K562 (cell line): Measurements from ENCODE around the gene RHOBTB3. TPM values are rescaled to one million over a fixed set of nuclear protein-coding genes. Genes with fewer than 3 reads are reported as not detected.
A peak's percentile ranks its signal among the peaks of the same experiment; 100 is the strongest.

ENCODE experiments used
- CREBBP ChIP-seq: IDR thresholded peaks from one replicate; pipeline ENCODE4 v1.6.1; 2012; ENCODE audit warnings: low read depth, mild to moderate bottlenecking, control low read depth, inconsistent platforms, low read length
- DACH1 ChIP-seq: fragments of 450-650 bp; IDR thresholded peaks from 2 replicates; pipeline ENCODE4 v1.6.1; 2018; ENCODE audit not compliant: partially characterized antibody
- DLX4 ChIP-seq: fragments of 250-450 bp; sonication (Bioruptor Pico); IDR thresholded peaks from 2 replicates; pipeline ENCODE4 v1.6.1; 2021; ENCODE audit warnings: mild to moderate bottlenecking
- E2F4 ChIP-seq: sonication (generic); formaldehyde crosslinking; IDR thresholded peaks from 2 replicates; pipeline ENCODE4 v1.8.0; 2022; ENCODE audit warnings: mild to moderate bottlenecking, low read depth, missing genetic modification reagents
- EHMT2 ChIP-seq: fragments of 450-650 bp; IDR thresholded peaks from 2 replicates; pipeline ENCODE4 v1.6.1; 2018; ENCODE audit warnings: antibody characterized with exemption
- HDAC2 ChIP-seq: fragments of 450-650 bp; IDR thresholded peaks from 2 replicates; pipeline ENCODE4 v1.6.1; 2016; ENCODE audit warnings: mild to moderate bottlenecking
- HMGXB4 ChIP-seq: sonication (generic); formaldehyde crosslinking; IDR thresholded peaks from 2 replicates; pipeline ENCODE4 v1.8.1; 2023; ENCODE audit warnings: mild to moderate bottlenecking, missing genetic modification reagents
- MYNN ChIP-seq, 2 experiments: sonication (generic); formaldehyde crosslinking in 1 of 2; IDR thresholded peaks; 2 replicates each; pipeline versions ENCODE4 v1.5.0 to v1.6.1; 2016 to 2020; ENCODE audit warnings: antibody characterized with exemption in 1 of 2, missing genetic modification reagents in 1 of 2
- PATZ1 ChIP-seq: fragments of 250-450 bp; sonication (Bioruptor Pico); IDR thresholded peaks from 2 replicates; pipeline ENCODE4 v1.5.0; 2020; ENCODE audit warnings: mild to moderate bottlenecking, borderline replicate concordance
- POLR2AphosphoS5 ChIP-seq: IDR thresholded peaks from 2 replicates; pipeline ENCODE4 v1.6.1; 2011; ENCODE audit warnings: mild to moderate bottlenecking, low read depth, low read length, moderate library complexity; ENCODE audit not compliant: control insufficient read depth, insufficient read depth
- PTRF ChIP-seq: fragments of 450-650 bp; IDR thresholded peaks from 2 replicates; pipeline ENCODE4 v1.6.1; 2016; ENCODE audit warnings: mild to moderate bottlenecking, missing genetic modification characterization, missing compliant biosample characterization
- SAFB ChIP-seq: fragments of 200-400 bp; formaldehyde crosslinking; IDR thresholded peaks from 2 replicates; pipeline ENCODE4 v1.6.1; 2017; ENCODE audit warnings: low read depth, low read length, borderline replicate concordance
- SRF ChIP-seq, 2 experiments: fragments of 250-450, 450-650 bp in 1 of 2; sonication (Bioruptor Pico) in 1 of 2; sonication (generic) in 1 of 2; formaldehyde crosslinking; IDR thresholded peaks; 2 replicates each; pipeline versions ENCODE4 v1.5.0 to v1.5.1; 2020 to 2022; ENCODE audit warnings: mild to moderate bottlenecking in 1 of 2, missing genetic modification reagents in 1 of 2
- TAL1 ChIP-seq: fragments of 450-650 bp; IDR thresholded peaks from 2 replicates; pipeline ENCODE4 v1.6.1; 2016; ENCODE audit warnings: mild to moderate bottlenecking
- TCF3 ChIP-seq: sonication (generic); formaldehyde crosslinking; IDR thresholded peaks from 2 replicates; pipeline ENCODE4 v1.4.0; 2020; ENCODE audit warnings: mild to moderate bottlenecking, missing genetic modification reagents
- TSC22D4 ChIP-seq: fragments of 450-650 bp; IDR thresholded peaks from 2 replicates; pipeline ENCODE4 v1.6.1; 2016; ENCODE audit warnings: missing genetic modification characterization, missing biosample characterization, control low read depth
- ZNF398 ChIP-seq: fragments of 250-450 bp; sonication (Bioruptor Pico); IDR thresholded peaks from 2 replicates; pipeline ENCODE4 v1.8.0; 2021; ENCODE audit warnings: moderate library complexity, mild to moderate bottlenecking, inconsistent platforms
- ZNF584 ChIP-seq: fragments of 200-800 bp; sonication (Bioruptor generic); IDR thresholded peaks from 2 replicates; pipeline ENCODE4 v1.6.1; 2016; ENCODE audit warnings: low read depth, mild to moderate bottlenecking, missing genetic modification characterization, missing compliant biosample characterization
- ZNF766 ChIP-seq: fragments of 200-800 bp; sonication (Bioruptor generic); conservative IDR thresholded peaks from 2 replicates; pipeline ENCODE4 v1.6.1; 2016; ENCODE audit warnings: missing genetic modification characterization, missing compliant biosample characterization
- ZSCAN29 ChIP-seq: fragments of 450-650 bp; IDR thresholded peaks from 2 replicates; pipeline ENCODE4 v1.6.1; 2017
- polyA plus RNA-seq, 8 experiments: library from polyadenylated mRNA; depleted of rRNA in 4 of 8; stranded (reverse) in 5 of 8; unstranded in 3 of 8; fragments of >200 nt; fragmentation: Nextera tagmentation in 2 of 8; fragmentation: Illumina TruSeq in 1 of 8; extraction: Ambion mirVana in 2 of 8; extraction: Trizol in 1 of 8; gene quantifications; 2 replicates each; pipeline versions ENCODE4 v1.2.1 to v1.2.3, GENCODE V29; 2011 to 2014; ENCODE audit warnings: inconsistent platforms in 1 of 8, missing spikeins in 1 of 8
- total RNA-seq, 7 experiments: library from RNA; depleted of rRNA in 6 of 7; stranded (reverse); fragments of >200 nt in 6 of 7; fragmentation: Illumina TruSeq in 2 of 7; extraction: Trizol in 2 of 7; gene quantifications; 2 replicates each; pipeline versions ENCODE4 v1.2.1 to v1.2.3, GENCODE V29; 2011 to 2021; ENCODE audit warnings: low replicate concordance in 1 of 7

The RHOBTB3 gene
- total and polyA plus RNA-seq, 9 of the 15 experiments (the other 6 are each of a cell fraction or from before 2014, with no cell fraction given): 39.7 to 143 (median 115) TPM

GRCh38 chr5:95728494-95729114 is 2.5 kb upstream of the RHOBTB3 start (continued):
- TF ChIP-seq ZNF398 (peak; percentile 98), ZNF766 (CRISPR knock-in tag) (peak; percentile 100), TSC22D4 (tag) (no peak), PTRF (tag) (peak; percentile 100), DACH1 (peak; percentile 59), SRF (CRISPR knock-in tag; IDR thresholded peaks at IDR 0.05) (peak; percentile 96 to 100), ZNF584 (CRISPR knock-in tag) (peak; percentile 100), HMGXB4 (CRISPR knock-in tag) (no peak), TAL1 (no peak), MYNN (IDR thresholded peaks at IDR 0.05) (0 out of 2 replicates have a peak, but pooled peaks have one; percentile 29), MYNN (CRISPR knock-in tag; IDR thresholded peaks at IDR 0.05) (no peak), CREBBP (no peak), HDAC2 (no peak; the same call in 1 of the 2 replicates), DLX4 (CRISPR knock-in tag) (peak; percentile 87; the same call in 1 of the 2 replicates), SAFB (no peak), TCF3 (no peak), PATZ1 (CRISPR knock-in tag) (peak; percentile 99), E2F4 (CRISPR knock-in tag) (no peak), POLR2AphosphoS5 (no peak), ZSCAN29 (no peak), EHMT2 (peak; percentile 79)
